Endothelial cell (in vitro differentiated cells): ENCODE data around the gene PPP4C. TPM values are rescaled to one million over a fixed set of nuclear protein-coding genes. Genes with fewer than 3 reads are reported as not detected.

Experiments
- DNase-seq: peaks from one replicate; pipeline ENCODE4 v3.0.0; 2021; ENCODE audit warnings: low spot score
- H3K27ac Mint-ChIP-seq: one replicate; pipeline ENCODE4 v1.8.0; 2021; ENCODE audit warnings: mixed read lengths, inconsistent platforms; ENCODE audit not compliant: unreplicated experiment
- H3K27me3 Mint-ChIP-seq: one replicate; pipeline ENCODE4 v1.8.0; 2021; ENCODE audit warnings: mild to moderate bottlenecking, moderate library complexity, mixed read lengths, inconsistent platforms; ENCODE audit not compliant: unreplicated experiment
- H3K36me3 Mint-ChIP-seq: one replicate; pipeline ENCODE4 v1.8.0; 2021; ENCODE audit warnings: mild to moderate bottlenecking, low read depth, mixed read lengths, inconsistent platforms; ENCODE audit not compliant: unreplicated experiment
- H3K4me1 Mint-ChIP-seq: one replicate; pipeline ENCODE4 v1.8.0; 2021; ENCODE audit warnings: mild to moderate bottlenecking, mixed read lengths, inconsistent platforms; ENCODE audit not compliant: unreplicated experiment
- H3K4me3 Mint-ChIP-seq: one replicate; pipeline ENCODE4 v1.8.0; 2021; ENCODE audit warnings: mild to moderate bottlenecking, mixed read lengths, inconsistent platforms; ENCODE audit not compliant: unreplicated experiment
- H3K9me3 Mint-ChIP-seq: one replicate; pipeline ENCODE4 v1.8.0; 2021; ENCODE audit warnings: mixed read lengths, inconsistent platforms; ENCODE audit not compliant: unreplicated experiment
- total RNA-seq: library from RNA; stranded (reverse); fragmentation: NEBNext Ultra II Directional; extraction: Animal tissue kit (Norgen Biotek cat#: 25700); gene quantifications from one replicate; pipeline ENCODE4 v1.2.1, GENCODE V29; 2021; ENCODE audit not compliant: unreplicated experiment
- TF ChIP-seq, protein P1 (sequence below): fragments of 200-600 bp; sonication (generic); IDR thresholded peaks from one replicate; pipeline ENCODE4 v1.5.0; 2021; ENCODE audit warnings: antibody characterized with exemption; ENCODE audit not compliant: unreplicated experiment

Gene PPP4C
- total RNA-seq, 1 donor from 2014 or later, result 191 TPM

DNA sequence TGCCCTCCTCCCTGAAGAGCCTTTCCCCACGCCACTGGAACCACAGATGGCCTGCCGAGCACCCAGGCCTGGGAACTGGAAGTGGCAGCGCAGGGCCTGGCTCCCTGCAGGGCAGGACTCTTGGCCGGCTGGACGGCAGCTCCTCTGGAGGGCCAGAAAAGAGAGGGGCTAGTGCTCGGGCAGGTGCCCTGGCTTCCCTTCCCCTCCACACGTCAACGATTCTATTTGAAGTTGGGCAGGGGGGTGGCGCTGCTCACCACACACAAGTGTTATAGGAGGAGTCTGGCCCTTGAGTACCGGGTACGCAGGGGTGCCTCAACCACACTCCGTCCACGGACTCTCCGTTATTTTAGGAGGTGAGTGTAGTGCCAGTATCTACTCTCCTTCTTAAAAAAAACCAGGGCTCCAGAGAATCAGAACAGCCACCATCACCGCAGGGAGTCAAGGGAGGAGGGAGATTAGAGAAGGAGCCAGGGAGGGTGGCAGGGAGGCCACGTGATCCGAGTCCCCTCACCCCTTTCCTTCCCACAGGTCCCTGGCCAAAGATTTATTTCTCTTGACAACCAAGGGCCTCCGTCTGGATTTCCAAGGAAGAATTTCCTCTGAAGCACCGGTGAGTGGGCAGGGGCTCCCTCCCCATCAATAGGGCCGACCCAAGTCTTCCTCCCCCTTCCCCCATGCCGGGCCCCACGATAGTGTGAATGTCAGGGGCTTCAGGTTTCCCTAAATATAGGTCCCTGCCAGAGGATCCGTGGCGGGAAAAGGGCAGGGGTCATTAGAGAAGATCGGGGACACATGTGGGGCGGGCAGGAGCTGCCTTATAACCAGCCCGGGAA lies 11.7 kb upstream of the PPP4C start:
- peak; percentile 23 for DNase-seq
- H3K36me3 Mint-ChIP-seq, result peaks cover 25% of the 10 kb centered on the region
- H3K27me3 Mint-ChIP-seq, result peaks cover 7% of the 10 kb centered on the region
- peaks cover 14% of the 10 kb centered on the region for H3K4me1 Mint-ChIP-seq
- TF ChIP-seq, protein P1, sequence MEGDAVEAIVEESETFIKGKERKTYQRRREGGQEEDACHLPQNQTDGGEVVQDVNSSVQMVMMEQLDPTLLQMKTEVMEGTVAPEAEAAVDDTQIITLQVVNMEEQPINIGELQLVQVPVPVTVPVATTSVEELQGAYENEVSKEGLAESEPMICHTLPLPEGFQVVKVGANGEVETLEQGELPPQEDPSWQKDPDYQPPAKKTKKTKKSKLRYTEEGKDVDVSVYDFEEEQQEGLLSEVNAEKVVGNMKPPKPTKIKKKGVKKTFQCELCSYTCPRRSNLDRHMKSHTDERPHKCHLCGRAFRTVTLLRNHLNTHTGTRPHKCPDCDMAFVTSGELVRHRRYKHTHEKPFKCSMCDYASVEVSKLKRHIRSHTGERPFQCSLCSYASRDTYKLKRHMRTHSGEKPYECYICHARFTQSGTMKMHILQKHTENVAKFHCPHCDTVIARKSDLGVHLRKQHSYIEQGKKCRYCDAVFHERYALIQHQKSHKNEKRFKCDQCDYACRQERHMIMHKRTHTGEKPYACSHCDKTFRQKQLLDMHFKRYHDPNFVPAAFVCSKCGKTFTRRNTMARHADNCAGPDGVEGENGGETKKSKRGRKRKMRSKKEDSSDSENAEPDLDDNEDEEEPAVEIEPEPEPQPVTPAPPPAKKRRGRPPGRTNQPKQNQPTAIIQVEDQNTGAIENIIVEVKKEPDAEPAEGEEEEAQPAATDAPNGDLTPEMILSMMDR, result no peak
- peak overlapping the region; percentile 85 for H3K4me3 Mint-ChIP-seq
- H3K27ac Mint-ChIP-seq, result no peak overlapping the region
- H3K9me3 Mint-ChIP-seq, result no peaks in the 10 kb centered on the region

- H3K36me3 Mint-ChIP-seq, result peaks cover 29% of the 10 kb centered on the region
- H3K27ac Mint-ChIP-seq, result no peak overlapping the region
- H3K27me3 Mint-ChIP-seq, result peaks cover 12% of the 10 kb centered on the region
- peaks cover 14% of the 10 kb centered on the region for H3K4me1 Mint-ChIP-seq
- TF ChIP-seq, protein P1, result no peak
- peak overlapping the region; percentile 91 for H3K4me3 Mint-ChIP-seq
- no peaks in the 10 kb centered on the region for H3K9me3 Mint-ChIP-seq
- DNase-seq, result no peak
These were observed 11.1 kb upstream of the PPP4C start for GRCh38 chr16:30064729-30065101.

DNA sequence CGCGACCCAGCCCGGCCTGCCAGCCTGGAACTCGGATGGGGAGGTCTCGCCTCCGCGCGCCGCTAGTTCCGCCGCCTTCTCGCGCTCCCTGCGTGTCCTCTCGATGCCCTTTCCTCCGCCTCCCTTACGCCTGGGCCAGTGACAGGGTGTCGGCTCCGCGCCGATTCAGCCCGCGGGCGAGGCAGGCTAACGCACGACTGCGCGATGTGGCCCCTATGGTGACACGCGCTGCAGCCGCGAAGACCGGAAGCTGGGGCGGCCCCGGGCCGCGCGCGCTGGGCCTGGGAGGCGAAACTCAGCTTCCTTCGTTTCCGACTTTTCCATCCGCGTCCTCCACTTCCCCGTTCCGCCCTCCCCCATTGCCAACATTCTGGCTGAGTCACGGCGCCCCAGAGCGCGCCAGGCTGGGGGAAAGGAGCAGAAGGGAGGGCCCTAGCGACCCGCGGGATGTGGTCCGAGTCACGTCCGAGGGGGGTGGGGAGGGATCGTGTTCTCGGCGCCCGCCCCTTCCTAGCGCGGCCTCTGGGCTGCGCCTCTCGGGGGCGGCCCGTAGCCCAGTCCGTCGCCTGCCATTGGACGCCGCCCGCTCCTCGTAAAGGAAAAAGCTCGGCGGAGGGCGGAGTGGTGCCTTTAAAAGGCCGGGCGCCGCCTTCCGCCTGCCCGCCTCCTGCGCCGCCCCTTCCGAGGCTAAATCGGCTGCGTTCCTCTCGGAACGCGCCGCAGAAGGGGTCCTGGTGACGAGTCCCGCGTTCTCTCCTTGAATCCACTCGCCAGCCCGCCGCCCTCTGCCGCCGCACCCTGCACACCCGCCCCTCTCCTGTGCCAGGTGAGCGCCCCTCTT lies 10.5 kb upstream of the PPP4C start, which contains the start of gene ALDOA:
Gene ALDOA (plus strand): TSS at position 659 of the 841 bp plus-strand sequence. CDS start 1,138 bp downstream, outside the sequence.
- Mint-ChIP-seq H3K9me3 (no peaks in the 10 kb centered on the region), H3K4me1 (peaks cover 14% of the 10 kb centered on the region), H3K36me3 (peaks cover 33% of the 10 kb centered on the region)

DNA sequence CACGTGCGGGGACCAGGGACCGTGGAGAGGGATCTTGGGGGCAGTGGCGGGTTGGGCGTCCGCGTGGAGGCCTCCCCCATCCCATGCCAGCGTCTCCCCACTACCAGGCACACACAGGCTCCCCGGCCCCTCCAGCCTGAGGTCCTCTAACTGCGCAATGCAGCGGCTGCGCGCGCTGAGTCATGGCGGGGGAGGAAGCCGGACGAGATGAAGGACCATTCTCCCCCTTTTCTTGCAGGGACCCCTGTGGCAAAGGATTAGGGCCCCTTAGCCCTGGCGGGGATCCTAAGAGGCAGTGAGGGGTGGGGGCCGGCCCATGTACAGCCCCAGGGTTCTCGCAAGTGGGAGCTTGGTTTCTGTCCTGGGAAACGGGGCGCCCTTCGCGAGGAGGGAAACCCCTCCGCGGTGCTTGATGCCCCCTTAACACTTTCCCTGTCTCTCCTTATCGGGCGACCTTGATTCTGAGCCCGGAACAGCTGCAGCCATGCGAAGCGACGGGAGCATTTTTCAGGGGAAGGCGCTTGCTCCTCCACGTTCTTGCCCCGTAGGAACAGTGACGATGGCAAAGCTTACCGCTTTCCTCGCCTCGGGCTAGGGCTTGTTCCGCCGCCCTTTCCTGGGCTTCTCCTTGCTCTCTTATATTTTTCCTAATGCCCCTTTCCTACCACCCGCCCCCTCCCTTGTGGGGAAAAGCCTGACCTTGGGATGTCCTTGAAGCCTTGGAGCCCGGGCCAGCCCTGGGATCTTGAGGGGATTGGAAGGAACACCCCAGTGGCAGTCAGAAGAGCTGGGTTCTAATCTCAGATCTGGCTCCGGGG lies 9.6 kb upstream of the PPP4C start:
- peak overlapping the region; percentile 88 for H3K27ac Mint-ChIP-seq
- TF ChIP-seq, protein P1, result no peak
- H3K4me1 Mint-ChIP-seq, result peaks cover 14% of the 10 kb centered on the region
- H3K36me3 Mint-ChIP-seq, result peaks cover 28% of the 10 kb centered on the region
- DNase-seq, result no peak
- H3K27me3 Mint-ChIP-seq, result peaks cover 10% of the 10 kb centered on the region
- H3K4me3 Mint-ChIP-seq, result peak overlapping the region; percentile 92
- H3K9me3 Mint-ChIP-seq, result no peaks in the 10 kb centered on the region

More for the DNA sequence above, 10.5 kb upstream of the PPP4C start, which contains the start of gene ALDOA:
- H3K27me3 Mint-ChIP-seq, result peaks cover 12% of the 10 kb centered on the region
- peak within 1 kb of the TSS; percentile 90 for H3K27ac Mint-ChIP-seq
- TF ChIP-seq, protein P1, result no peak
- peak; percentile 94 for DNase-seq
- H3K4me3 Mint-ChIP-seq, result peak within 1 kb of the TSS; percentile 92
